ENCODE results near the gene DPH7. TPM values are rescaled to one million over a fixed set of nuclear protein-coding genes. Genes with fewer than 3 reads are reported as not detected.
"Not testable (repeated sequence)": the region's sequence is repeated elsewhere in the genome, so short reads cannot be mapped to it uniquely, and the experiment has no call there.

Gene DPH7
- total and polyA plus RNA-seq, 5 donors from 2014 or later, result 24.4 to 57.0 (median 31.8) TPM

DNA sequence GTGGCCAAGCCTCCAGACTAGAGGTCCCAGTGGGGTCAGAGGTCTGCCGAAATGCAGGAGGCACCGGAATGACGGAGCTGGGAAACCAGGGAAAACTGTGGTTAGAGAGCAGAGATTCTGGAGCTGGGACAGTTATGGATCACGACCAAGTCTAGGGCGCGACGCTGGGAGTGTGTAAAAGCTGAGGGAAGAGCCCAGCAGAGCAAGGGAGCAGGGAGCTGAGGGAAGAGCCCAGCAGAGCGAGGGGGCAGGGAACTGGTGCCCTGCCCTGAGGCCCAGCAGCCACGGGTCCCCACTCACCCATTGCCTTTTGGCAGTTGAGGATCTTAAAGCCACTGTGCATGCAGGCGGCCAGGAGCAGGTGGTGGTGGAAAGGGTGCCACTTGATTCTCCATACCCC is 14.6 kb downstream of the DPH7 start:
- Mint-ChIP-seq H3K4me1 (peaks cover 0 to 7% (median 3%) of the 10 kb centered on the region in 4 donors), H3K36me3 (peaks cover 20% of the 10 kb centered on the region), H3K9me3 (no peaks in the 10 kb centered on the region), H3K27ac (peak overlapping the region in 1 of 3 donors; percentile 76), H3K4me3 (no peak overlapping the region), H3K27me3 (no peaks in the 10 kb centered on the region)
- H3K4me1 ChIP-seq (ENCODE audit: control insufficient read depth, insufficient read depth, low read length, poor library complexity, severe bottlenecking), result no peaks in the 10 kb centered on the region
- peaks cover 25% of the 10 kb centered on the region for H3K36me3 ChIP-seq (ENCODE audit: control insufficient read depth, insufficient read depth, low read length)
- H3K27me3 ChIP-seq (ENCODE audit: control insufficient read depth, insufficient read depth, low read length), result no peaks in the 10 kb centered on the region
- no peak overlapping the region for H3K27ac ChIP-seq (ENCODE audit: insufficient read depth, low read length, poor library complexity, severe bottlenecking)
- no peaks in the 10 kb centered on the region for H3K9me3 ChIP-seq (ENCODE audit: control insufficient read depth in 2 of 2, low read length in 2 of 2)
- no peak overlapping the region for H3K4me3 ChIP-seq (ENCODE audit: low read depth, low read length)
- DNase-seq, result no peak
- no peak for ATAC-seq (ENCODE audit: low read depth in 2 of 2)

DNA sequence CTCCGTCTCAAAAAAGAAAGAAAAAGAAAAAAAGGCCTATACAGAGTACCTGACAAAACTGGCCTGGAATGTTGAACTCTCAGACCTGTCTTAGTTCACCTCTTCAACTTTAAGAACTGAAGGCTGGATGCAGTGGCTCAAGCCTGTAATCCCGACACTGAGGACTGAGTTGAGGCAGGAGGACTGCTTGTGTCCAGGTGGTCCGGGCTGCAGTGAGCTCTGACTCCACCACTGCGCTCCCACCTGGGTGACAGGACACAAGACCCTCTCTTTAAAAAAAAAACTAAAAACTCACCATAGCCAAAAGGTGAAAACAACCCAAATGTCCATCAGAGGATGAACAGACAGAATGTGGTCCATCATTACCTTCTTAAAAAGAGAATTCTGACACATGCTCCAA is 20.6 kb downstream of the DPH7 start:
- Mint-ChIP-seq H3K9me3 (no peaks in the 10 kb centered on the region), H3K4me3 (no peak overlapping the region), H3K36me3 (peaks cover 23% of the 10 kb centered on the region), H3K27ac (peak overlapping the region in 1 of 3 donors; percentile 52), H3K27me3 (no peaks in the 10 kb centered on the region), H3K4me1 (peaks cover 0 to 7% (median 3%) of the 10 kb centered on the region in 4 donors)
- H3K9me3 ChIP-seq (ENCODE audit: control insufficient read depth in 2 of 2, low read length in 2 of 2), result no peaks in the 10 kb centered on the region
- no peak overlapping the region for H3K4me3 ChIP-seq (ENCODE audit: low read depth, low read length)
- ATAC-seq (ENCODE audit: low read depth in 2 of 2), result no peak
- H3K27me3 ChIP-seq (ENCODE audit: control insufficient read depth, insufficient read depth, low read length), result no peaks in the 10 kb centered on the region
- no peak overlapping the region for H3K27ac ChIP-seq (ENCODE audit: insufficient read depth, low read length, poor library complexity, severe bottlenecking)
- no peak for DNase-seq
- H3K4me1 ChIP-seq (ENCODE audit: control insufficient read depth, insufficient read depth, low read length, poor library complexity, severe bottlenecking), result no peaks in the 10 kb centered on the region
- peaks cover 32% of the 10 kb centered on the region for H3K36me3 ChIP-seq (ENCODE audit: control insufficient read depth, insufficient read depth, low read length)

DNA sequence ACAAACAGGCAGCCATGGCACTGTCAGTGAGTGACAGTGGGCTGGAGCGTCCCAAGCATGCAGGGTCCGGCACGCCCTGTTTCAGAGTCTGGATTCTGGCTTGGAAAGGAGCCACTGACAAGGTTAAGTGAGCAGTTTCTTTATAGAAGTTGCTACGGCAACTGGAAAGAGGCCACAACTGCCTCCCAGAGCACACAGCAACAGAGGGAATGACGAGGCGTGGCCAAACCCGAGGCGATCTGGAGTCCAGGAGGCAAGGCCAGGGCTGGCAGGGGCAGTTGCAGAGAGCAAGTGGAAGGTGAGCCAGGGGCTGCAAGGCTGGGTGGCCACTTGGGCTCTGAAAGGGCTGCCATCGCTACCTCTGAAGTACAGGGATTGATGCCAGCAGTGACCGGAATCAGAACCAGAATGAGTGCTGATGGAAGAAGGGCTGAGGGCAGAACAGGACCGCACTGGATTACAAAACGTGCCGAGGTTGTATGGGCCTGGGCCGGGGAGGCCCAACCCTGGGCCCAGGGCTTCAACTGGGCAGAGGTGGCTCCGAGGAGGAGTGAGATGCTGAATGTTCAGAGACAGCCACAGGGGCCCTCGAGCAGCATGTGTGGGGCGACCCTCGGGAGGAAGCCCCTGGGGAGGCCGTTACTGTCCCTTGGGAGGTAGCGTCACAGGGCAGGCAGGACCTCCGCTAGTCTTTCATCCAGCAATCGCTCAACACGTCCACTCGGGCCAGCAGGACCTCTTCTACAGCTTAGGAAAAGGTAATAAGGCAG is 22.5 kb downstream of the DPH7 start:
- no peak overlapping the region for H3K4me3 Mint-ChIP-seq

DNA sequence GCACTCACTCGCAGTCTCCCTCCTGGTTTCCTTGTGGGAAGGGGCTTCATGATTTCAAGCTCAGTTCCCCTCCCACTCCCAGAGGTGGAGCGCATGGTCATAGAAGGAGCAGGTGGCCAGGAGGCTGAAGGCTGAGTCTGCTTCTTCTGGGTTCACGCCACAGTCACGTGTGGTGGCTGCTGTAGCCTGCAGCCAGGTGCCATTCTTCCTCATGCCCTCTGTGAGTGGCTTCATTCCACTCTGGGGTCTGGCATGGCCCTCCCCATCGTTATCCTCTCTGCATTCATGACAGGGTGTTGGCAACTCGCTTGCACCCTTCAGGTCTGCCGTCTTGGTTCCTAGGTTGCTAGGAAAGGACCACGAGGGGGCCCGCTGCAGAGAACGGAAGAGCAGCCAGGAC is 23.5 kb downstream of the DPH7 start:
- H3K9me3 ChIP-seq (ENCODE audit: control insufficient read depth in 2 of 2, low read length in 2 of 2), result no peaks in the 10 kb centered on the region
- H3K27me3 Mint-ChIP-seq, result no peaks in the 10 kb centered on the region
- no peaks in the 10 kb centered on the region for H3K27me3 ChIP-seq (ENCODE audit: control insufficient read depth, insufficient read depth, low read length)
- H3K4me3 ChIP-seq (ENCODE audit: low read depth, low read length), result no peak overlapping the region
- peaks cover 0 to 2% (median 0%) of the 10 kb centered on the region in 7 donors for H3K9me3 Mint-ChIP-seq
- no peak overlapping the region for H3K27ac ChIP-seq (ENCODE audit: insufficient read depth, low read length, poor library complexity, severe bottlenecking)
- peaks cover 31% of the 10 kb centered on the region for H3K36me3 ChIP-seq (ENCODE audit: control insufficient read depth, insufficient read depth, low read length)
- peaks cover 17% of the 10 kb centered on the region for H3K36me3 Mint-ChIP-seq
- H3K4me3 Mint-ChIP-seq, result peak overlapping the region in 1 of 4 donors; percentile 75
- DNase-seq (no peak), ATAC-seq (ENCODE audit: low read depth in 2 of 2) (no peak)
- peaks cover 0 to 11% (median 6%) of the 10 kb centered on the region in 4 donors for H3K4me1 Mint-ChIP-seq
- peaks cover 9% of the 10 kb centered on the region for H3K4me1 ChIP-seq (ENCODE audit: control insufficient read depth, insufficient read depth, low read length, poor library complexity, severe bottlenecking)
- no peak overlapping the region for H3K27ac Mint-ChIP-seq

More for the DNA sequence above, 22.5 kb downstream of the DPH7 start:
- Histone ChIP-seq H3K36me3 (ENCODE audit: control insufficient read depth, insufficient read depth, low read length) (peaks cover 32% of the 10 kb centered on the region), H3K27me3 (ENCODE audit: control insufficient read depth, insufficient read depth, low read length) (no peaks in the 10 kb centered on the region), H3K27ac (ENCODE audit: insufficient read depth, low read length, poor library complexity, severe bottlenecking) (no peak overlapping the region), H3K4me1 (ENCODE audit: control insufficient read depth, insufficient read depth, low read length, poor library complexity, severe bottlenecking) (peaks cover 5% of the 10 kb centered on the region), H3K9me3 (ENCODE audit: control insufficient read depth in 2 of 2, low read length in 2 of 2) (no peaks in the 10 kb centered on the region), H3K4me3 (ENCODE audit: low read depth, low read length) (no peak overlapping the region)
- ATAC-seq (ENCODE audit: low read depth in 2 of 2), result no peak
- Mint-ChIP-seq H3K27me3 (no peaks in the 10 kb centered on the region), H3K27ac (no peak overlapping the region), H3K36me3 (peaks cover 17% of the 10 kb centered on the region), H3K9me3 (peaks cover 0 to 2% (median 0%) of the 10 kb centered on the region in 7 donors), H3K4me1 (peaks cover 0 to 11% (median 5%) of the 10 kb centered on the region in 4 donors)
- DNase-seq, result no peak

DNA sequence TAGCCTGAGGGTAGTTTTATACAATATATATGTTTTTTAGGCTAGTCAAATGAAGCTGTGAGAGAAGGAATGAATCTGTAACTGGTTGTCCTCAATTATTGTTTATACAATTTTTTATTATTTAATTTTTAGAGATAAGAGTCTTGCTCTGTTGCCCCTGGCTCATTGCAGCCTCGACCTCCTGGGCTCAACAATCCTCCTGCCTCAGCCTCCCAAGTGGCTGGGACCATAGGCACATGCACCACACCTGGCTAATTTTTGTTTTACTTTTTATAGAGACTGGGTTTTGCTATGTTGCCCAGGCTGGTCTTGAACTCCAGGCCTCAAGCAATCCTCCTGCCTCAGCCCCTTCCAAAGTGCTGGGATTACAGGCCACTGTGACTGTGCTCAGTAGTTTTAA is 24.4 kb downstream of the DPH7 start:
- no peak overlapping the region for H3K27ac ChIP-seq (ENCODE audit: insufficient read depth, low read length, poor library complexity, severe bottlenecking)
- DNase-seq, result no peak
- H3K4me1 ChIP-seq (ENCODE audit: control insufficient read depth, insufficient read depth, low read length, poor library complexity, severe bottlenecking), result peaks cover 15% of the 10 kb centered on the region
- peaks cover 12% of the 10 kb centered on the region for H3K36me3 Mint-ChIP-seq
- peaks cover 0 to 2% (median 0%) of the 10 kb centered on the region in 7 donors for H3K9me3 Mint-ChIP-seq
- H3K27me3 ChIP-seq (ENCODE audit: control insufficient read depth, insufficient read depth, low read length), result no peaks in the 10 kb centered on the region
- no peak overlapping the region for H3K4me3 ChIP-seq (ENCODE audit: low read depth, low read length)
- ATAC-seq (ENCODE audit: low read depth in 2 of 2), result no peak
- H3K4me1 Mint-ChIP-seq, result peaks cover 0 to 18% (median 9%) of the 10 kb centered on the region in 4 donors
- H3K27me3 Mint-ChIP-seq, result no peaks in the 10 kb centered on the region
- H3K4me3 Mint-ChIP-seq, result peak overlapping the region in 3 of 4 donors; percentile 39 to 75 (median 61)
- peaks cover 27% of the 10 kb centered on the region for H3K36me3 ChIP-seq (ENCODE audit: control insufficient read depth, insufficient read depth, low read length)
- no peak overlapping the region for H3K27ac Mint-ChIP-seq
- no peaks in the 10 kb centered on the region for H3K9me3 ChIP-seq (ENCODE audit: control insufficient read depth in 2 of 2, low read length in 2 of 2)

DNA sequence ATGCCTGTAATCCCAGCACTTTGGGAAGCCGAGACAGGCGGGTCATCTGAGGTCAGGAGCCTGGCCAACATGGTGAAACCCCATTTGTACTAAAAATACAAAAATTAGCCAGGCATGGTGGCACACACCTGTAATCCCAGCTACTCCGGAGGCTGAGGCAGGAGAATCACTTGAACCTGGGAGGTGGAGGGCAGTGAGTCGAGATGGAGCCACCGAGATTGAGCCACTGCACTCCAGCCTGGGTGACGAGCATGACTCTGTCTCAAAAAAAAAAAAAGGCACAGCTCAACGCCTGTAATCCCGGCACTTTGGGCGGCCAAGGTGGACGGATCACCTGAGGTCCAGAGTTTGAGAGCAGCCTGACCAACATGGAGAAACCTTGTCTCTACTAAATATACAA is 25.1 kb downstream of the DPH7 start:
- not testable (repeated sequence) for H3K27ac Mint-ChIP-seq; H3K9me3 ChIP-seq (ENCODE audit: control insufficient read depth in 2 of 2, low read length in 2 of 2); H3K27me3 ChIP-seq (ENCODE audit: control insufficient read depth, insufficient read depth, low read length); H3K9me3 Mint-ChIP-seq; H3K27me3 Mint-ChIP-seq; ATAC-seq (ENCODE audit: low read depth in 2 of 2); H3K4me3 ChIP-seq (ENCODE audit: low read depth, low read length); DNase-seq; H3K27ac ChIP-seq (ENCODE audit: insufficient read depth, low read length, poor library complexity, severe bottlenecking)
- H3K36me3 ChIP-seq (ENCODE audit: control insufficient read depth, insufficient read depth, low read length), result peaks cover 27% of the 10 kb centered on the region
- H3K36me3 Mint-ChIP-seq, result peaks cover 12% of the 10 kb centered on the region
- peak overlapping the region in 3 of 4 donors; percentile 3 to 55 (median 6) for H3K4me3 Mint-ChIP-seq
- H3K4me1 ChIP-seq (ENCODE audit: control insufficient read depth, insufficient read depth, low read length, poor library complexity, severe bottlenecking), result peaks cover 15% of the 10 kb centered on the region
- peaks cover 0 to 23% (median 9%) of the 10 kb centered on the region in 4 donors for H3K4me1 Mint-ChIP-seq

DNA sequence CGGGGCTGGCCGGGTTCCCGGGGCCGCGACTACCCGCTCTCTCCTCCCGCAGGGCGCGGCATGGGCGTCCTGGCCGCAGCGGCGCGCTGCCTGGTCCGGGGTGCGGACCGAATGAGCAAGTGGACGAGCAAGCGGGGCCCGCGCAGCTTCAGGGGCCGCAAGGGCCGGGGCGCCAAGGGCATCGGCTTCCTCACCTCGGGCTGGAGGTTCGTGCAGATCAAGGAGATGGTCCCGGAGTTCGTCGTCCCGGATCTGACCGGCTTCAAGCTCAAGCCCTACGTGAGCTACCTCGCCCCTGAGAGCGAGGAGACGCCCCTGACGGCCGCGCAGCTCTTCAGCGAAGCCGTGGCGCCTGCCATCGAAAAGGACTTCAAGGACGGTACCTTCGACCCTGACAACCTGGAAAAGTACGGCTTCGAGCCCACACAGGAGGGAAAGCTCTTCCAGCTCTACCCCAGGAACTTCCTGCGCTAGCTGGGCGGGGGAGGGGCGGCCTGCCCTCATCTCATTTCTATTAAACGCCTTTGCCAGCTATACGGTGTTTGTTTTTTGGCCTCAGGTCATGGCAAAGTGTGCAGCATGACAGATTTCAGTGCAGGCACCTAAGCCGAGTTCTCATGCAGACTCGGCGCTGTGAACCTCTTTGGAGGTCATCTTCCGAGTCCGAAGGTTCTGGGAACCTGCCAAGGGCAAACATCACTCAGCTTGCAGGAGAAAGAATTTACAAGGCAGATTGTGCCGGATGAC is 26.5 kb downstream of the DPH7 start:
- H3K36me3 Mint-ChIP-seq, result peaks cover 9% of the 10 kb centered on the region
- peaks cover 0 to 26% (median 11%) of the 10 kb centered on the region in 4 donors for H3K4me1 Mint-ChIP-seq
- peak overlapping the region; percentile 85 to 90 (median 86) for H3K4me3 Mint-ChIP-seq
- Histone ChIP-seq H3K4me1 (ENCODE audit: control insufficient read depth, insufficient read depth, low read length, poor library complexity, severe bottlenecking) (peaks cover 15% of the 10 kb centered on the region), H3K9me3 (ENCODE audit: control insufficient read depth in 2 of 2, low read length in 2 of 2) (no peaks in the 10 kb centered on the region), H3K36me3 (ENCODE audit: control insufficient read depth, insufficient read depth, low read length) (peaks cover 19% of the 10 kb centered on the region), H3K4me3 (ENCODE audit: low read depth, low read length) (peak overlapping the region; percentile 57), H3K27ac (ENCODE audit: insufficient read depth, low read length, poor library complexity, severe bottlenecking) (peak overlapping the region; percentile 76), H3K27me3 (ENCODE audit: control insufficient read depth, insufficient read depth, low read length) (no peaks in the 10 kb centered on the region)
- peak overlapping the region; percentile 85 to 92 (median 85) for H3K27ac Mint-ChIP-seq
- no peaks in the 10 kb centered on the region for H3K27me3 Mint-ChIP-seq
- peak in 2 of 3 donors; percentile 20 to 40 for DNase-seq
- peaks cover 0 to 2% (median 0%) of the 10 kb centered on the region in 7 donors for H3K9me3 Mint-ChIP-seq
- ATAC-seq (ENCODE audit: low read depth in 2 of 2), result no peak
